H9 (cell line): Measurements from ENCODE around the gene BTRC. TPM values are rescaled to one million over a fixed set of nuclear protein-coding genes. Genes with fewer than 3 reads are reported as not detected.

Experiments
- DNase-seq: peaks from one replicate; pipeline ENCODE4 v3.0.0-alpha.2; 2017
- H2AFZ ChIP-seq: one replicate; pipeline ENCODE4 v1.6.1; 2013; ENCODE audit warnings: mild to moderate bottlenecking, low read length, control low read depth, moderate library complexity
- H2AK5ac ChIP-seq: 2 replicates; pipeline ENCODE4 v1.6.1; 2013; ENCODE audit warnings: low read length, control low read depth, mixed read lengths; ENCODE audit not compliant: insufficient read length
- H2BK120ac ChIP-seq: one replicate; pipeline ENCODE4 v1.6.1; 2013; ENCODE audit warnings: low read depth, mild to moderate bottlenecking, low read length, control low read depth, inconsistent platforms; ENCODE audit not compliant: poor library complexity, severe bottlenecking
- H2BK12ac ChIP-seq: 2 replicates; pipeline ENCODE4 v1.6.1; 2013; ENCODE audit warnings: low read length, control low read depth, mixed read lengths, low read depth; ENCODE audit not compliant: insufficient read length
- H2BK15ac ChIP-seq: 2 replicates; pipeline ENCODE4 v1.6.1; 2013; ENCODE audit warnings: low read depth, low read length, control low read depth
- H2BK20ac ChIP-seq: one replicate; pipeline ENCODE4 v1.6.1; 2013; ENCODE audit warnings: low read depth, mild to moderate bottlenecking, low read length, control low read depth, inconsistent platforms; ENCODE audit not compliant: poor library complexity, severe bottlenecking
- H2BK5ac ChIP-seq: 2 replicates; pipeline ENCODE4 v1.6.1; 2013; ENCODE audit warnings: low read length, control low read depth, mixed read lengths; ENCODE audit not compliant: insufficient read length
- H3K14ac ChIP-seq: 2 replicates; pipeline ENCODE4 v1.6.1; 2013; ENCODE audit warnings: low read length, control low read depth; ENCODE audit not compliant: insufficient read depth
- H3K18ac ChIP-seq: 2 replicates; pipeline ENCODE4 v1.6.1; 2013; ENCODE audit warnings: low read depth, mild to moderate bottlenecking, mixed read lengths, low read length, control low read depth; ENCODE audit not compliant: insufficient read length
- H3K23ac ChIP-seq: 2 replicates; pipeline ENCODE4 v1.6.1; 2013; ENCODE audit warnings: low read length, control low read depth, mixed read lengths, low read depth; ENCODE audit not compliant: insufficient read length
- H3K23me2 ChIP-seq: 2 replicates; pipeline ENCODE4 v1.6.1; 2013; ENCODE audit warnings: low read depth, mild to moderate bottlenecking, mixed read lengths, low read length, control low read depth; ENCODE audit not compliant: insufficient read length, poor library complexity, severe bottlenecking
- H3K27ac ChIP-seq: 2 replicates; pipeline ENCODE4 v1.5.1; 2013; ENCODE audit warnings: low read length, control low read depth, mixed read lengths, low read depth; ENCODE audit not compliant: insufficient read length
- H3K27me3 ChIP-seq: 2 replicates; pipeline ENCODE4 v1.6.1; 2013; ENCODE audit warnings: low read length, control low read depth, inconsistent platforms; ENCODE audit not compliant: insufficient read depth
- H3K4ac ChIP-seq: 2 replicates; pipeline ENCODE4 v1.6.1; 2013; ENCODE audit warnings: low read depth, mild to moderate bottlenecking, control low read depth, inconsistent platforms, low read length, moderate library complexity
- H3K4me1 ChIP-seq: 2 replicates; pipeline ENCODE4 v1.6.1; 2013; ENCODE audit warnings: low read length, control low read depth, inconsistent platforms; ENCODE audit not compliant: insufficient read depth
- H3K4me2 ChIP-seq: 2 replicates; pipeline ENCODE4 v1.6.1; 2013; ENCODE audit warnings: low read length, control low read depth, mixed read lengths; ENCODE audit not compliant: insufficient read length, insufficient read depth
- H3K56ac ChIP-seq: 2 replicates; pipeline ENCODE4 v1.6.1; 2013; ENCODE audit warnings: low read depth, mild to moderate bottlenecking, mixed read lengths, low read length, control low read depth; ENCODE audit not compliant: insufficient read length
- H3K79me1 ChIP-seq: 2 replicates; pipeline ENCODE4 v1.6.1; 2013; ENCODE audit warnings: low read depth, mild to moderate bottlenecking, moderate library complexity, low read length, control low read depth, inconsistent platforms; ENCODE audit not compliant: insufficient read depth, poor library complexity, severe bottlenecking
- H3K79me2 ChIP-seq: 2 replicates; pipeline ENCODE4 v1.6.1; 2013; ENCODE audit warnings: low read length, control low read depth, inconsistent platforms; ENCODE audit not compliant: insufficient read depth
- H3K9ac ChIP-seq: 2 replicates; pipeline ENCODE4 v1.6.1; 2013; ENCODE audit warnings: low read length, control low read depth, mixed read lengths; ENCODE audit not compliant: insufficient read length; ENCODE audit errors: extremely low read depth
- H3K9me3 ChIP-seq: one replicate; pipeline ENCODE4 v1.6.1; 2013; ENCODE audit warnings: low read depth, low read length, inconsistent platforms; ENCODE audit not compliant: control insufficient read depth
- H3T11ph ChIP-seq: one replicate; pipeline ENCODE4 v1.6.1; 2013; ENCODE audit warnings: mild to moderate bottlenecking, low read length, control low read depth, inconsistent platforms
- H4K20me1 ChIP-seq: one replicate; pipeline ENCODE4 v1.6.1; 2013; ENCODE audit not compliant: control insufficient read depth, insufficient read length, insufficient read depth
- H4K5ac ChIP-seq: 2 replicates; pipeline ENCODE4 v1.6.1; 2013; ENCODE audit warnings: low read depth, mild to moderate bottlenecking, mixed read lengths, low read length, control low read depth; ENCODE audit not compliant: insufficient read length
- H4K8ac ChIP-seq: replicated peaks from 2 replicates; pipeline ENCODE4 v1.6.1; 2013; ENCODE audit warnings: low read length, control low read depth, mixed read lengths, low read depth; ENCODE audit not compliant: insufficient read length
- H4K91ac ChIP-seq: 2 replicates; pipeline ENCODE4 v1.6.1; 2013; ENCODE audit warnings: low read depth, mild to moderate bottlenecking, moderate library complexity, mixed read lengths, low read length, control low read depth; ENCODE audit not compliant: insufficient read length
- H3K27ac Mint-ChIP-seq, 3 experiments: 2 replicates in 2 of 3; 3 replicates in 1 of 3; pipeline ENCODE4 v1.8.0; 2020 to 2021; ENCODE audit warnings: mixed read lengths in 3 of 3, mild to moderate bottlenecking in 1 of 3, moderate library complexity in 1 of 3
- H3K27me3 Mint-ChIP-seq: 2 replicates; pipeline ENCODE4 v1.8.0; 2021; ENCODE audit warnings: low read depth, mild to moderate bottlenecking, moderate library complexity, mixed read lengths
- H3K36me3 Mint-ChIP-seq, 3 experiments: 2 replicates in 2 of 3; 3 replicates in 1 of 3; pipeline ENCODE4 v1.8.0; 2020 to 2021; ENCODE audit warnings: low read depth in 3 of 3, mixed read lengths in 3 of 3; ENCODE audit not compliant: insufficient read depth in 1 of 3
- H3K4me1 Mint-ChIP-seq, 2 experiments: 2 replicates each; pipeline ENCODE4 v1.8.0; 2020; ENCODE audit warnings: mixed read lengths in 2 of 2
- H3K4me3 Mint-ChIP-seq, 2 experiments: 2 replicates in 1 of 2; 3 replicates in 1 of 2; pipeline ENCODE4 v1.8.0; 2020 to 2021; ENCODE audit warnings: mild to moderate bottlenecking in 2 of 2, mixed read lengths in 2 of 2, moderate library complexity in 1 of 2
- H3K9me3 Mint-ChIP-seq, 2 experiments: 2 replicates in 1 of 2; 3 replicates in 1 of 2; pipeline ENCODE4 v1.8.0; 2020; ENCODE audit warnings: mild to moderate bottlenecking in 2 of 2, mixed read lengths in 2 of 2, moderate library complexity in 1 of 2
- WGBS: extraction: QIAGEN DNeasy Blood & Tissue Kit; methylation state at CpG from one replicate; pipeline ENCODE4 v1.1.7; 2013; ENCODE audit warnings: missing lambda C conversion rate, low lambda C conversion rate, mixed read lengths; ENCODE audit not compliant: insufficient read length; ENCODE audit errors: extremely low coverage; 5-methylcytosine and 5-hydroxymethylcytosine counted together
- total RNA-seq: library from RNA; stranded (reverse); gene quantifications from 2 replicates; pipeline ENCODE4 v1.2.1, GENCODE V29; 2021
- TF ChIP-seq, protein P1 (sequence below): fragments of 200-600 bp; sonication (generic); conservative IDR thresholded peaks from 3 replicates; pipeline ENCODE4 v1.8.0; 2021; ENCODE audit warnings: antibody characterized with exemption, mild to moderate bottlenecking

The BTRC gene
- total RNA-seq, 1 experiment from 2014 or later, result 24.2 TPM

DNA sequence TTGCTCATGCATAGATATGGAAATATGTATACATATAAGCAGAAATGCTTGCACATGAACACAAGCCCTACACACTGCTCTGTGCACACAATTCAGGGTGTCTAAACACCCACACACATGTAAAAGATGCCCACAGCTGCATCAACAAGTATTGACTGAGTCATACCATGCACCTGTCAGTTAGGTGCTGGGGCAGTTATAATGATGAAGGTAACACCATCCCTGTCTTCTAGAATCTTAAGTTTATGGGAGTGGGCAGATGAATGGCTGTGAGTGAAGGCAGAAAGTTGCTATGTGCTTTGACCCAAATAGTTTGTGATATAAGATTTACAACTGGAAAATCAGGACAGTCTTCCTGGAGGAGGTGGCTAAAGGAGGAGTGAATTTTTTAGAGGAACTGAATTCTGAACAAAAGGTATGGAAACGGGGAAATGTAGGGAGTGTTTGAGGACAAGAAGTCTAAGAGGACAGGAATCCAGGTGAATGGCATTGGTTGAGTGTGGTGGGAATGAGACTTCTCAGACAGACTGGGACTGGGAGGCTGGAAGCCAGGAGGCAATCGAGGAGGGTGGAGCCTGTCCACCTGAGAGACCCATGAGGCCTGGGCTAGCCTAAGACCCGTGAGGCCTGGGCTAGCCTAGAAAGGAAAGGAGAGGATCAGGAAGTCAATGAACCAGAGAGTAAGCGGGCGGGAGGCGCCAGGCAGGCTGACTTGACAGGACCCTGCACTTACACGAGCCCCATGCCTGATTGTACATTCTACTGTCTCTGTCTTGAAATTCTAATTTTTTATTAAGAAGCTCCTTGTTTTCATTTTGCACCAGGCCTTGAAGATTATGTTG, 213.4 kb downstream of the BTRC start:
- peaks cover 12% of the 10 kb centered on the region; the same call in 1 of the 2 replicates for H3K27me3 ChIP-seq
- no peak overlapping the region for H4K5ac ChIP-seq
- Mint-ChIP-seq H3K27me3 (peaks cover 86% of the 10 kb centered on the region), H3K36me3 (no peaks in the 10 kb centered on the region; a peak in 1 of 7 replicates), H3K4me1 (peaks cover 24 to 28% of the 10 kb centered on the region in 2 experiments), H3K4me3 (no peak overlapping the region; a peak in 1 of 5 replicates), H3K27ac (no peak overlapping the region), H3K9me3 (no peaks in the 10 kb centered on the region; a peak in 1 of 5 replicates)
- H3K56ac ChIP-seq, result no peak overlapping the region
- no peak overlapping the region for H2BK20ac ChIP-seq
- H3K4me1 ChIP-seq, result no peaks in the 10 kb centered on the region
- H3K27ac ChIP-seq, result no peak overlapping the region
- H2BK15ac ChIP-seq, result no peak overlapping the region
- no peak overlapping the region for H2BK120ac ChIP-seq
- no peak for DNase-seq
- H4K91ac ChIP-seq, result no peak overlapping the region
- no peak overlapping the region for H2BK5ac ChIP-seq
- H4K8ac ChIP-seq, result no peak overlapping the region
- no peak overlapping the region for H2AK5ac ChIP-seq
- no peak overlapping the region for H3K23ac ChIP-seq
- H3K14ac ChIP-seq, result no peak overlapping the region
- no peak overlapping the region for H2AFZ ChIP-seq
- no CpG with 5 or more reads among the region's 7 CpGs for WGBS
- no peak overlapping the region for H3T11ph ChIP-seq
- TF ChIP-seq, protein P1, sequence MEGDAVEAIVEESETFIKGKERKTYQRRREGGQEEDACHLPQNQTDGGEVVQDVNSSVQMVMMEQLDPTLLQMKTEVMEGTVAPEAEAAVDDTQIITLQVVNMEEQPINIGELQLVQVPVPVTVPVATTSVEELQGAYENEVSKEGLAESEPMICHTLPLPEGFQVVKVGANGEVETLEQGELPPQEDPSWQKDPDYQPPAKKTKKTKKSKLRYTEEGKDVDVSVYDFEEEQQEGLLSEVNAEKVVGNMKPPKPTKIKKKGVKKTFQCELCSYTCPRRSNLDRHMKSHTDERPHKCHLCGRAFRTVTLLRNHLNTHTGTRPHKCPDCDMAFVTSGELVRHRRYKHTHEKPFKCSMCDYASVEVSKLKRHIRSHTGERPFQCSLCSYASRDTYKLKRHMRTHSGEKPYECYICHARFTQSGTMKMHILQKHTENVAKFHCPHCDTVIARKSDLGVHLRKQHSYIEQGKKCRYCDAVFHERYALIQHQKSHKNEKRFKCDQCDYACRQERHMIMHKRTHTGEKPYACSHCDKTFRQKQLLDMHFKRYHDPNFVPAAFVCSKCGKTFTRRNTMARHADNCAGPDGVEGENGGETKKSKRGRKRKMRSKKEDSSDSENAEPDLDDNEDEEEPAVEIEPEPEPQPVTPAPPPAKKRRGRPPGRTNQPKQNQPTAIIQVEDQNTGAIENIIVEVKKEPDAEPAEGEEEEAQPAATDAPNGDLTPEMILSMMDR, result no peak
- H3K79me1 ChIP-seq, result no peaks in the 10 kb centered on the region
- no peak overlapping the region for H3K4ac ChIP-seq
- H3K23me2 ChIP-seq, result peaks cover 16% of the 10 kb centered on the region
- no peak overlapping the region for H3K9ac ChIP-seq
- no peaks in the 10 kb centered on the region for H3K9me3 ChIP-seq
- H2BK12ac ChIP-seq, result no peak overlapping the region
- peak overlapping the region; percentile 0 for H3K4me2 ChIP-seq
- H3K79me2 ChIP-seq, result no peaks in the 10 kb centered on the region
- no peaks in the 10 kb centered on the region for H4K20me1 ChIP-seq
- H3K18ac ChIP-seq, result no peak overlapping the region
